ENCODE measurements around the gene CXCL5. TPM values are rescaled to one million over a fixed set of nuclear protein-coding genes. Genes with fewer than 3 reads are reported as not detected.

Gene CXCL5
- total RNA-seq: 10 to 100 TPM in 2 of 5 donors, 1 to 10 TPM in 2, not detected in 1; 1.3 to 40.1 (median 13.4) TPM
- polyA plus RNA-seq: 10 to 100 TPM in 1 of 3 donors, 1 to 10 TPM in 1, not detected in 1; 4.9 to 21.2 TPM
- long read RNA-seq, donor 1: 0 reads
- long read RNA-seq, donor 2: 0 reads
- long read RNA-seq, donor 3, partial matches to known transcripts: 0 of 1 reads
- long read RNA-seq, donor 3, other reads (novel, unspliced or antisense): 0 of 1 reads
- long read RNA-seq, donor 4: 0 reads
- long read RNA-seq, donor 5, partial matches to known transcripts: 0 of 1 reads
- long read RNA-seq, donor 5, other reads (novel, unspliced or antisense): 0 of 1 reads
- long read RNA-seq, donor 6: 0 reads
- long read RNA-seq, donor 7, partial matches to known transcripts: 0 of 1 reads
- long read RNA-seq, donor 7, other reads (novel, unspliced or antisense): 0 of 1 reads
- long read RNA-seq, donor 8: 0 reads
- long read RNA-seq, donor 9: 0 reads
- long read RNA-seq, donor 10: 0 reads

GRCh38 chr4:73998040-73999011 is at the start of gene CXCL5:
CXCL5 (minus strand) TSS chr4:73998677; CDS start chr4:73998581, 96 bp downstream.
- H3K9me3 ChIP-seq: no peaks in the 10 kb centered on the region
- DNase-seq: peak; percentile 44 to 77
- H3K4me3 ChIP-seq: peak within 1 kb of the TSS; percentile 22 to 40 (median 36)
- H3K27me3 ChIP-seq: peaks cover 0 to 17% (median 4%) of the 10 kb centered on the region in 3 donors
- H3K27ac ChIP-seq: no peak within 1 kb of the TSS
- H3K4me1 ChIP-seq: peaks cover 0 to 12% (median 8%) of the 10 kb centered on the region in 4 donors
- intact Hi-C loops (cut with DNase I; ENCODE audit: low total_unique reads): no loop called here
- no peak for TF ChIP-seq CTCF (IDR thresholded peaks at IDR 0.05)
- TF ChIP-seq POLR2AphosphoS5 (IDR thresholded peaks at IDR 0.05): no peak
- TF ChIP-seq POLR2A (IDR thresholded peaks at IDR 0.05): no peak
- no peak for TF ChIP-seq EP300 (IDR thresholded peaks at IDR 0.05)
- 18 to 31% (median 27%) methylated on average over 44 to 46 of the region's 46 CpGs for WGBS, 5 donors
- H3K36me3 ChIP-seq: no peaks in the 10 kb centered on the region

DNA sequence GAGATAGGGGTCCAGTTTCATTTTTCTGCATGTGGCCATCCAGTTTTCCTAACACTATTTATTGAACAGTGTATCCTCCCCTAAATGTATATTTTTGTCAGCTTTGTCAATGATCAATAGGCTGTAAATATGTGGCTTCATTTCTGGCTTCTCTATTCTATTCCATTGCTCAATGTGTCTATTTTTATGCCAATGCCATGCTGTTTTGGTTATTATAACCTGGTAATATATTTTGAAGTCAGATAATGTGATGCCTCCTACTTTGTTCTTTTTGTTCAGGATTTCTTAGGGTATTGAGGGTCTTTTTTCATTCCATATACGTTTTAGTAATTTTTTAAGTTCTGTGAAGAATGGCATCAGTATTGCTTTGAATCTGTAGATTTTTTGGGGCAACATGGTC is 48.7 kb upstream of the CXCL5 start:
- TF ChIP-seq POLR2A (IDR thresholded peaks at IDR 0.05) (no peak), CTCF (IDR thresholded peaks at IDR 0.05) (no peak), EP300 (IDR thresholded peaks at IDR 0.05) (no peak), POLR2AphosphoS5 (IDR thresholded peaks at IDR 0.05) (no peak)
- intact Hi-C loops (cut with DNase I; ENCODE audit: low total_unique reads): no loop called here
- WGBS, 5 donors: 71 to 86% (median 84%) methylated on average over 1 of the region's 1 CpG
- Histone ChIP-seq H3K4me1 (no peaks in the 10 kb centered on the region), H3K27me3 (no peaks in the 10 kb centered on the region), H3K4me3 (no peak overlapping the region), H3K36me3 (no peaks in the 10 kb centered on the region), H3K9me3 (peaks cover 0 to 11% (median 6%) of the 10 kb centered on the region in 4 donors), H3K27ac (no peak overlapping the region)
- DNase-seq: no peak

DNA sequence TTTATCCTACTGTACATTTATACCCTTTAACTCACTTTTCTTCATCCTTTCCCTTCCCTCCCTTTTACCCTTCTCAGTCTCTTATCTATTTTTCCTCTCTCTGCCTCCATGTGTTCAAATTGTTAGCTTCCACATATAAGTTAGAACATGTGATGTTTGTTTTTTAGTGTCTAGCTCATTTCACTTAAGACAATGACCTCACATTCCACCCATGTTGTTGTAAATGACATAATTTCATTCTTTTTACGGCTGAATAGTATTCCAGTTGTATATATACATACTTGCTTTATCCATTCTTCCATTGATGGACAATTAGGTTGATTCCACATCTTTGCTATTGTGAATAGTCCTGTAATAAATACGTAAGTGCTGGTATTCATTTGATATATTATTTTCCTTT is 47.3 kb upstream of the CXCL5 start:
- Histone ChIP-seq H3K27me3 (no peaks in the 10 kb centered on the region), H3K27ac (no peak overlapping the region), H3K36me3 (no peaks in the 10 kb centered on the region), H3K4me1 (peaks cover 0 to 5% (median 0%) of the 10 kb centered on the region in 4 donors), H3K9me3 (peaks cover 0 to 11% (median 6%) of the 10 kb centered on the region in 4 donors), H3K4me3 (no peak overlapping the region)
- intact Hi-C loops (cut with DNase I; ENCODE audit: low total_unique reads): no loop called here
- WGBS, 5 donors: 89 to 96% (median 90%) methylated on average over 2 of the region's 2 CpGs
- TF ChIP-seq POLR2AphosphoS5 (IDR thresholded peaks at IDR 0.05) (no peak), CTCF (IDR thresholded peaks at IDR 0.05) (no peak), EP300 (IDR thresholded peaks at IDR 0.05) (no peak), POLR2A (IDR thresholded peaks at IDR 0.05) (no peak)
- no peak for DNase-seq

- no peak overlapping the region for H3K27ac ChIP-seq
- WGBS, 5 donors: 57 to 74% (median 69%) methylated on average over 3 of the region's 3 CpGs
- peaks cover 0 to 11% (median 6%) of the 10 kb centered on the region in 4 donors for H3K9me3 ChIP-seq
- no peaks in the 10 kb centered on the region for H3K36me3 ChIP-seq
- no peak for TF ChIP-seq POLR2A (IDR thresholded peaks at IDR 0.05)
- no peak for TF ChIP-seq CTCF (IDR thresholded peaks at IDR 0.05)
- no peak for TF ChIP-seq POLR2AphosphoS5 (IDR thresholded peaks at IDR 0.05)
- no peak for TF ChIP-seq EP300 (IDR thresholded peaks at IDR 0.05)
- no peak for DNase-seq
- no peaks in the 10 kb centered on the region for H3K27me3 ChIP-seq
- H3K4me1 ChIP-seq: peaks cover 0 to 10% (median 0%) of the 10 kb centered on the region in 4 donors
- no peak overlapping the region for H3K4me3 ChIP-seq
- intact Hi-C loops (cut with DNase I; ENCODE audit: low total_unique reads): no loop called here
These were observed 46.8 kb upstream of the CXCL5 start for GRCh38 chr4:74045247-74045646.
